Measurements from ENCODE around the gene XCR1.

The XCR1 gene

GRCh38 chr3:45980819-45981218, 46.5 kb downstream of the XCR1 start:
- DNase-seq: no peak

GRCh38 chr3:45980229-45980813, 47.0 kb downstream of the XCR1 start:
- no peak for DNase-seq

- DNase-seq: no peak
These were observed 47.9 kb downstream of the XCR1 start for GRCh38 chr3:45979378-45979777.

- DNase-seq: no peak
These were observed 49.1 kb downstream of the XCR1 start for GRCh38 chr3:45978006-45978761.

- DNase-seq: no peak
These were observed 50.8 kb downstream of the XCR1 start for GRCh38 chr3:45976191-45977091.

GRCh38 chr3:45975686-45976085, 51.6 kb downstream of the XCR1 start:
- DNase-seq: no peak

GRCh38 chr3:45974686-45975085, 52.6 kb downstream of the XCR1 start:
- DNase-seq: no peak

GRCh38 chr3:45972534-45973402, 54.5 kb downstream of the XCR1 start:
- peak; percentile 88 to 94 for DNase-seq

GRCh38 chr3:45969953-45970352, 57.3 kb downstream of the XCR1 start:
- DNase-seq: no peak

- no peak for DNase-seq
These were observed 58.2 kb downstream of the XCR1 start for GRCh38 chr3:45969116-45969515.

- no peak for DNase-seq
These were observed 58.6 kb downstream of the XCR1 start for GRCh38 chr3:45968706-45969105.

- DNase-seq: no peak
These were observed 59.1 kb downstream of the XCR1 start for GRCh38 chr3:45968149-45968548.

- no peak for DNase-seq
These were observed 59.6 kb downstream of the XCR1 start for GRCh38 chr3:45967724-45968123.
